ENCODE results near the gene SLIT2.

Gene SLIT2

GRCh38 chr4:20266215-20267082 lies 14.7 kb downstream of the SLIT2 start:
- Histone ChIP-seq H3K27me3 (ENCODE audit: insufficient read depth, low read length) (no peaks in the 10 kb centered on the region), H3K27ac (ENCODE audit: low read depth, low read length, poor library complexity, severe bottlenecking) (no peak overlapping the region), H3K9ac (ENCODE audit: low read length) (no peak overlapping the region), H3K79me2 (ENCODE audit: insufficient read depth, low read length) (no peaks in the 10 kb centered on the region), H2AFZ (ENCODE audit: low read length) (no peak overlapping the region), H3K9me2 (ENCODE audit: low read depth, low read length) (no peaks in the 10 kb centered on the region), H3K4me3 (ENCODE audit: low read depth, low read length, poor library complexity, severe bottlenecking) (no peak overlapping the region), H3K36me3 (ENCODE audit: insufficient read depth, low read length) (no peaks in the 10 kb centered on the region), H3F3A (ENCODE audit: insufficient read depth, low read length) (no peaks in the 10 kb centered on the region), H3K9me3 (ENCODE audit: low read length) (no peaks in the 10 kb centered on the region), H3K4me1 (ENCODE audit: insufficient read depth, low read length, severe bottlenecking) (no peaks in the 10 kb centered on the region), H3K4me2 (ENCODE audit: low read length) (no peak overlapping the region), H4K20me1 (ENCODE audit: insufficient read depth, low read length) (no peaks in the 10 kb centered on the region)
- no peak for TF ChIP-seq CTCF (IDR thresholded peaks at IDR 0.05; ENCODE audit: low read length)
- no peak for TF ChIP-seq EZH2 (IDR thresholded peaks at IDR 0.05; ENCODE audit: borderline replicate concordance, low read length)

GRCh38 chr4:20268028-20268427 lies 16.3 kb downstream of the SLIT2 start:
- H4K20me1 ChIP-seq (ENCODE audit: insufficient read depth, low read length), result no peaks in the 10 kb centered on the region
- no peaks in the 10 kb centered on the region for H3K9me2 ChIP-seq (ENCODE audit: low read depth, low read length)
- H3K79me2 ChIP-seq (ENCODE audit: insufficient read depth, low read length), result no peaks in the 10 kb centered on the region
- H3K9me3 ChIP-seq (ENCODE audit: low read length), result no peaks in the 10 kb centered on the region
- H3K4me3 ChIP-seq (ENCODE audit: low read depth, low read length, poor library complexity, severe bottlenecking), result no peak overlapping the region
- no peak overlapping the region for H2AFZ ChIP-seq (ENCODE audit: low read length)
- H3F3A ChIP-seq (ENCODE audit: insufficient read depth, low read length), result no peaks in the 10 kb centered on the region
- H3K4me1 ChIP-seq (ENCODE audit: insufficient read depth, low read length, severe bottlenecking), result no peaks in the 10 kb centered on the region
- H3K27me3 ChIP-seq (ENCODE audit: insufficient read depth, low read length), result no peaks in the 10 kb centered on the region
- TF ChIP-seq EZH2 (IDR thresholded peaks at IDR 0.05; ENCODE audit: borderline replicate concordance, low read length), result no peak
- no peak for TF ChIP-seq CTCF (IDR thresholded peaks at IDR 0.05; ENCODE audit: low read length)
- no peak overlapping the region for H3K4me2 ChIP-seq (ENCODE audit: low read length)
- no peak overlapping the region for H3K9ac ChIP-seq (ENCODE audit: low read length)
- no peaks in the 10 kb centered on the region for H3K36me3 ChIP-seq (ENCODE audit: insufficient read depth, low read length)
- no peak overlapping the region for H3K27ac ChIP-seq (ENCODE audit: low read depth, low read length, poor library complexity, severe bottlenecking)

- H3K4me3 ChIP-seq (ENCODE audit: low read depth, low read length, poor library complexity, severe bottlenecking), result no peak overlapping the region
- H3K27me3 ChIP-seq (ENCODE audit: insufficient read depth, low read length), result no peaks in the 10 kb centered on the region
- H3K27ac ChIP-seq (ENCODE audit: low read depth, low read length, poor library complexity, severe bottlenecking), result no peak overlapping the region
- H4K20me1 ChIP-seq (ENCODE audit: insufficient read depth, low read length), result no peaks in the 10 kb centered on the region
- H3K79me2 ChIP-seq (ENCODE audit: insufficient read depth, low read length), result no peaks in the 10 kb centered on the region
- no peaks in the 10 kb centered on the region for H3K4me1 ChIP-seq (ENCODE audit: insufficient read depth, low read length, severe bottlenecking)
- no peak overlapping the region for H3K4me2 ChIP-seq (ENCODE audit: low read length)
- H3K9me2 ChIP-seq (ENCODE audit: low read depth, low read length), result no peaks in the 10 kb centered on the region
- H3K9me3 ChIP-seq (ENCODE audit: low read length), result no peaks in the 10 kb centered on the region
- no peaks in the 10 kb centered on the region for H3K36me3 ChIP-seq (ENCODE audit: insufficient read depth, low read length)
- no peak overlapping the region for H3K9ac ChIP-seq (ENCODE audit: low read length)
- H2AFZ ChIP-seq (ENCODE audit: low read length), result no peak overlapping the region
- no peaks in the 10 kb centered on the region for H3F3A ChIP-seq (ENCODE audit: insufficient read depth, low read length)
- TF ChIP-seq CTCF (IDR thresholded peaks at IDR 0.05; ENCODE audit: low read length) (no peak), EZH2 (IDR thresholded peaks at IDR 0.05; ENCODE audit: borderline replicate concordance, low read length) (no peak)
Measured at GRCh38 chr4:20269320-20269719, 17.6 kb downstream of the SLIT2 start.

All from OCI-LY1 (cell line).